GM23248 (cell line): ENCODE results near the gene REXO1.

Experiments used
- EZH2 ChIP-seq: fragments of 200-600 bp; sonication (generic); IDR thresholded peaks from 2 replicates; pipeline ENCODE4 v1.6.1; 2018; ENCODE audit warnings: antibody characterized with exemption, mild to moderate bottlenecking; ENCODE audit not compliant: insufficient read depth, poor library complexity, severe bottlenecking
- EZH2phosphoT487 ChIP-seq: fragments of 200-600 bp; sonication (generic); IDR thresholded peaks from 2 replicates; pipeline ENCODE4 v1.6.1; 2018; ENCODE audit warnings: antibody characterized with exemption, moderate library complexity, mild to moderate bottlenecking, low read depth; ENCODE audit not compliant: insufficient read depth

DNA sequence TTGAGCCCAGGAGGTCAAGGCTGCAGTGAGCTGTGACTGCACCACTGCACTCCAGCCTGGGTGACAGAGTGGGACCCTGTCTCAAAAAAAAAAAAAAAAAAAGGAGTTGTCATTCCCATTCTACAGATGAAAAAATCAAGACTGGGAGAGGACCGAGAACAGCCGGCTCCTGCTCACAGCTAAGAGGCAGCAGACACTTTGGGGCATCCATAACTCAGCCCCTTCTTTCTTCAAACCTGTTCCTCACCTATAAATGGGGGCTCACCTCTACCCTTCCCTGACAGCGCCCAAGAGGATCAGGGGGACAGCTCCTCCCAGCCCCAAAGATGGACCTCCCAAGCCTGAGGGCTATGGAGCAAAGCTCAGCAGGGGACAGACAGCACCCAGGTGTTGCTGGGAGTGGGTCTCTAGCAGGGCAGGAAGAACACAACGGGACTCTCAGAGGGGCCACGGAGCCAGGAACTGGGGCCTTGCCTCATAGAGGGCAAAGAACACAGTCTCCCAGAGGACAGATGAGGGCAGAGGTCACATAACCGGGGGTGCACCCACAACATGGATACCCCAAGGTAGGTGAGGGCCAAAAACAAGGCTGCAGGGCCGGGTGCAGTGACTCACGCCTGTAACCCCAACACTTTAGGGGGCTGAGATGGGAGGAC lies 18.5 kb upstream of the REXO1 start:
- no peak for TF ChIP-seq EZH2phosphoT487
- TF ChIP-seq EZH2: no peak
